Stimulated activated naive CD8-positive, alpha-beta T cell treated with anti-CD3 and anti-CD28 coated beads, Interleukin-15, amount 100 ng/mL, for 72 hours (primary cell): ENCODE measurements around the gene CEP68.
"Not testable (repeated sequence)": the region's sequence is repeated elsewhere in the genome, so short reads cannot be mapped to it uniquely, and the experiment has no call there.

Experiments used
- ATAC-seq: fragments of 150-1000 bp; cut with Tn5 transposase; 2 replicates; pipeline ENCODE4 v1.10.0; 2021; ENCODE audit warnings: mild to moderate bottlenecking, moderate library complexity
- DNase-seq, 2 donors: peaks; one replicate each; pipeline ENCODE4 v3.0.0; 2021 to 2022
- H3K27ac Mint-ChIP-seq, 2 donors: one replicate each; pipeline ENCODE4 v1.8.0; 2022; ENCODE audit warnings: mild to moderate bottlenecking in 2 of 2, mixed read lengths in 2 of 2, moderate library complexity in 2 of 2
- H3K27me3 Mint-ChIP-seq: one replicate; pipeline ENCODE4 v1.8.0; 2022; ENCODE audit warnings: mixed read lengths
- H3K4me1 Mint-ChIP-seq: one replicate; pipeline ENCODE4 v1.8.0; 2022; ENCODE audit warnings: mild to moderate bottlenecking, mixed read lengths
- H3K4me3 Mint-ChIP-seq, 2 donors: one replicate each; pipeline ENCODE4 v1.8.0; 2022; ENCODE audit warnings: mild to moderate bottlenecking in 2 of 2, mixed read lengths in 2 of 2, moderate library complexity in 1 of 2
- H3K9me3 Mint-ChIP-seq, 2 donors: one replicate each; pipeline ENCODE4 v1.8.0; 2022; ENCODE audit warnings: mixed read lengths in 2 of 2

Gene CEP68

GRCh38 chr2:65120990-65121693 lies 64.9 kb downstream of the CEP68 start:
- Mint-ChIP-seq H3K27me3 (no peaks in the 10 kb centered on the region), H3K4me1 (peaks cover 81% of the 10 kb centered on the region), H3K9me3 (no peaks in the 10 kb centered on the region), H3K4me3 (no peak overlapping the region), H3K27ac (no peak overlapping the region)
- ATAC-seq, result no peak
- DNase-seq, result no peak

- ATAC-seq, result no peak
- peak overlapping the region in 1 of 2 donors; percentile 80 for H3K27ac Mint-ChIP-seq
- H3K9me3 Mint-ChIP-seq, result no peaks in the 10 kb centered on the region
- DNase-seq, result no peak
- H3K27me3 Mint-ChIP-seq, result no peaks in the 10 kb centered on the region
- H3K4me3 Mint-ChIP-seq, result no peak overlapping the region
- H3K4me1 Mint-ChIP-seq, result peaks cover 82% of the 10 kb centered on the region
Observed at GRCh38 chr2:65122313-65122712, 66.1 kb downstream of the CEP68 start.

- not testable (repeated sequence) for DNase-seq, H3K27me3 Mint-ChIP-seq, H3K9me3 Mint-ChIP-seq, ATAC-seq
- peak overlapping the region in 1 of 2 donors; percentile 80 for H3K27ac Mint-ChIP-seq
- peaks cover 67% of the 10 kb centered on the region for H3K4me1 Mint-ChIP-seq
- peak overlapping the region; percentile 15 to 22 for H3K4me3 Mint-ChIP-seq
Observed at GRCh38 chr2:65125457-65125856, 69.2 kb downstream of the CEP68 start.

GRCh38 chr2:65128297-65129190 lies 72.3 kb downstream of the CEP68 start:
- Mint-ChIP-seq H3K4me1 (peaks cover 49% of the 10 kb centered on the region), H3K27ac (peak overlapping the region; percentile 100), H3K27me3 (peaks cover 6% of the 10 kb centered on the region), H3K9me3 (no peaks in the 10 kb centered on the region), H3K4me3 (peak overlapping the region; percentile 98 to 99)
- DNase-seq (no peak), ATAC-seq (no peak)

GRCh38 chr2:65129286-65129825 lies 73.1 kb downstream of the CEP68 start:
- H3K9me3 Mint-ChIP-seq, result no peaks in the 10 kb centered on the region
- ATAC-seq (peak; percentile 13), DNase-seq (no peak)
- peak overlapping the region; percentile 98 to 99 for H3K4me3 Mint-ChIP-seq
- peaks cover 6% of the 10 kb centered on the region for H3K27me3 Mint-ChIP-seq
- peak overlapping the region; percentile 100 for H3K27ac Mint-ChIP-seq
- H3K4me1 Mint-ChIP-seq, result peaks cover 46% of the 10 kb centered on the region

GRCh38 chr2:65129826-65130663 lies 73.8 kb downstream of the CEP68 start, which contains the start of gene RAB1A:
Gene RAB1A, minus strand, starts transcription at chr2:65130106. Its CDS starts 191 bp downstream, at chr2:65129915.
- Mint-ChIP-seq H3K27ac (peak within 1 kb of the TSS; percentile 100), H3K4me1 (peaks cover 40% of the 10 kb centered on the region), H3K4me3 (peak within 1 kb of the TSS; percentile 98 to 99), H3K9me3 (no peaks in the 10 kb centered on the region), H3K27me3 (peaks cover 6% of the 10 kb centered on the region)
- peak; percentile 97 to 99 for DNase-seq
- ATAC-seq, result peak; percentile 97

- Mint-ChIP-seq H3K4me3 (peak overlapping the region; percentile 98 to 99), H3K27ac (peak overlapping the region; percentile 100), H3K4me1 (peaks cover 35% of the 10 kb centered on the region), H3K9me3 (no peaks in the 10 kb centered on the region), H3K27me3 (peaks cover 6% of the 10 kb centered on the region)
- ATAC-seq, result peak; percentile 24
- DNase-seq, result no peak
Observed at GRCh38 chr2:65130664-65131175, 74.5 kb downstream of the CEP68 start.

GRCh38 chr2:65132930-65133329 lies 76.7 kb downstream of the CEP68 start:
- DNase-seq, H3K27me3 Mint-ChIP-seq, H3K27ac Mint-ChIP-seq, H3K4me3 Mint-ChIP-seq, H3K9me3 Mint-ChIP-seq, ATAC-seq: not testable (repeated sequence)
- H3K4me1 Mint-ChIP-seq, result peaks cover 15% of the 10 kb centered on the region

GRCh38 chr2:65133626-65134025 lies 77.4 kb downstream of the CEP68 start:
- H3K27ac Mint-ChIP-seq, result no peak overlapping the region
- ATAC-seq (no peak), DNase-seq (no peak)
- peaks cover 6% of the 10 kb centered on the region for H3K27me3 Mint-ChIP-seq
- H3K9me3 Mint-ChIP-seq, result no peaks in the 10 kb centered on the region
- H3K4me1 Mint-ChIP-seq, result peaks cover 8% of the 10 kb centered on the region
- H3K4me3 Mint-ChIP-seq, result no peak overlapping the region

GRCh38 chr2:65134158-65134557 lies 77.9 kb downstream of the CEP68 start:
- H3K4me3 Mint-ChIP-seq, result no peak overlapping the region
- DNase-seq (no peak), ATAC-seq (no peak)
- H3K4me1 Mint-ChIP-seq, result peaks cover 6% of the 10 kb centered on the region
- peaks cover 6% of the 10 kb centered on the region for H3K27me3 Mint-ChIP-seq
- no peaks in the 10 kb centered on the region for H3K9me3 Mint-ChIP-seq
- H3K27ac Mint-ChIP-seq, result no peak overlapping the region

- ATAC-seq, result no peak
- Mint-ChIP-seq H3K27ac (peak overlapping the region in 1 of 2 donors; percentile 84), H3K4me1 (no peaks in the 10 kb centered on the region), H3K9me3 (no peaks in the 10 kb centered on the region), H3K4me3 (no peak overlapping the region), H3K27me3 (peaks cover 6% of the 10 kb centered on the region)
- DNase-seq, result no peak
Observed at GRCh38 chr2:65136253-65136652, 80.0 kb downstream of the CEP68 start.
